Dendritic cell treated with granulocyte-macrophage colony-stimulating factor and Interleukin-4, amounts not matched to agents 40 ng/mL and 50 ng/mL, for 4 days (primary cell): ENCODE results near the gene OR52E4.

Experiments
- H3K27ac Mint-ChIP-seq: one replicate; pipeline ENCODE4 v1.8.0; 2022; ENCODE audit warnings: mild to moderate bottlenecking, mixed read lengths
- H3K27me3 Mint-ChIP-seq: one replicate; pipeline ENCODE4 v1.8.0; 2022; ENCODE audit warnings: mild to moderate bottlenecking, mixed read lengths
- H3K36me3 Mint-ChIP-seq: one replicate; pipeline ENCODE4 v1.8.0; 2022; ENCODE audit warnings: low read depth, mixed read lengths
- H3K4me1 Mint-ChIP-seq: one replicate; pipeline ENCODE4 v1.8.0; 2022; ENCODE audit warnings: low read depth, mixed read lengths
- H3K4me3 Mint-ChIP-seq: one replicate; pipeline ENCODE4 v1.8.0; 2022; ENCODE audit warnings: mild to moderate bottlenecking, moderate library complexity, mixed read lengths
- H3K9me3 Mint-ChIP-seq: one replicate; pipeline ENCODE4 v1.8.0; 2022; ENCODE audit warnings: mixed read lengths
- intact Hi-C: fragments of 100-400 bp; cut with micrococcal nuclease; formaldehyde crosslinking; loops from one replicate; pipeline ENCODE4 v1.15.0; 2022

Gene OR52E4

DNA sequence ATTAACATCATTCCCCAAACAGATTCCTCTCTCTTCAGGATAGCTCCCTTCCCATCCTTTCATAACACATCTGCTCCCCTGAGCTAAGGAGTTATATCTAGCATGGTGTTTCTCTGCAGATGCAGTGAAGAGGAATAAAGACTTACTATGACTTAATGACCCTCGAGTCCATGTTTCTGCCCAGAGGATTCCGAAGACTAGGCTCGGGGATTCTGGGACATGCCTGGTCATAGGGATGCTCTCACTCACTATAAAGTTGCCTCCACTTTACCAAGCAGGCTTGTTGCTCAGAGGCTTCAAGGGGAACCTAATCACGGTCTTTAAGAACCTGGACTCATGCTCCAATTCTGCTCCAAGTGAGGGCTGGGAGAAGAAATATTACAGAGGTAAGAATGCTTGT is at the start of gene OR52E4:
Gene OR52E4, plus strand, starts transcription at position 301 of the 400 bp plus-strand sequence. CDS start 3,664 bp downstream, outside the sequence.
- intact Hi-C loops, result no loop called here
- Mint-ChIP-seq H3K27me3 (no peaks in the 10 kb centered on the region), H3K9me3 (no peaks in the 10 kb centered on the region), H3K4me3 (no peak within 1 kb of the TSS), H3K36me3 (no peaks in the 10 kb centered on the region), H3K27ac (no peak within 1 kb of the TSS), H3K4me1 (no peaks in the 10 kb centered on the region)

DNA sequence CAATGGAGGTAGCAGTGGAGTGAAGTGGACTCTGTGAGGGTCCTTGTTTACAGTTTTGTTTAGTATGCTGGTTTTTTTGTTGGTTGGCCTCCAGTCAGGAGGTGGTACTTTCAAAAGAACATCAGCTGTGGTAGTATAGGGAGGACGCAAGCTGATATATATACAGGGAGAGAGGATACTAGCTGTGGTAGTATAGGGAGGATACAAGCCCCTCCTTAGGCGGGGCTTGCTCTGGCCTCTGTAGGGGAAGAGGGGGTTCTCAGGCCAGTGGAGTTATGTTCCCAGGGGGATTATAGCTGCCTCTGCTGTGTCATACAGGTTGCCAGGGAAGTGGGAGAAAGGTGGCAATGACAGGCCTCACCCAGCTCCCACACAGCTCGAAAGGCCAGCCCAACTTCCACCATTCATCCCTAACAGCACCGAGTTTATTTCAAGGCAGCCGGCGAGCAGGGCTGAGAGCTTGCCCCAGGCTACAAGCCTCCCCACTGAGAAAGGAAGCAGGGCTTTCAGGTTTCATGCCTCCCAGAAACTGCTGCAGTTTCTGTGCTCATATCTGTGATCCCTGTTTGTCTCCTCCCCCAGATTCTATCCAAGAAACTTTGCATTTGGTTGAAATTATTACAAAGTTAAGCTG is 49.1 kb upstream of the OR52E4 start:
- H3K27ac Mint-ChIP-seq, result no peak overlapping the region
- intact Hi-C loops, result no loop called here
- H3K36me3 Mint-ChIP-seq, result no peaks in the 10 kb centered on the region
- H3K4me1 Mint-ChIP-seq, result no peaks in the 10 kb centered on the region
- no peak overlapping the region for H3K4me3 Mint-ChIP-seq
- no peaks in the 10 kb centered on the region for H3K27me3 Mint-ChIP-seq
- H3K9me3 Mint-ChIP-seq, result peaks cover 9% of the 10 kb centered on the region

- H3K4me3 Mint-ChIP-seq, result no peak overlapping the region
- H3K4me1 Mint-ChIP-seq, result no peaks in the 10 kb centered on the region
- H3K36me3 Mint-ChIP-seq, result no peaks in the 10 kb centered on the region
- no peak overlapping the region for H3K27ac Mint-ChIP-seq
- intact Hi-C loops, result no loop called here
- H3K9me3 Mint-ChIP-seq, result peaks cover 9% of the 10 kb centered on the region
- no peaks in the 10 kb centered on the region for H3K27me3 Mint-ChIP-seq
Measured at GRCh38 chr11:5833446-5833845, 47.0 kb upstream of the OR52E4 start.

GRCh38 chr11:5837695-5838094 is 42.7 kb upstream of the OR52E4 start:
- intact Hi-C loops, result no loop called here
- Mint-ChIP-seq H3K27me3 (no peaks in the 10 kb centered on the region), H3K27ac (no peak overlapping the region), H3K9me3 (peaks cover 14% of the 10 kb centered on the region), H3K4me3 (no peak overlapping the region), H3K36me3 (no peaks in the 10 kb centered on the region), H3K4me1 (no peaks in the 10 kb centered on the region)

- Mint-ChIP-seq H3K4me3 (no peak within 1 kb of the TSS), H3K4me1 (no peaks in the 10 kb centered on the region), H3K27me3 (no peaks in the 10 kb centered on the region)
Measured at GRCh38 chr11:5841797-5842196, 38.6 kb upstream of the OR52E4 start, which contains the start of gene OR52E6. OR52E6 (minus strand) TSS chr11:5841897; CDS start chr11:5841897, 0 bp downstream.

GRCh38 chr11:5846701-5847100 is 33.7 kb upstream of the OR52E4 start:
- no peaks in the 10 kb centered on the region for H3K9me3 Mint-ChIP-seq
- H3K4me3 Mint-ChIP-seq, result no peak overlapping the region
- H3K4me1 Mint-ChIP-seq, result no peaks in the 10 kb centered on the region
- no peak overlapping the region for H3K27ac Mint-ChIP-seq
- no peaks in the 10 kb centered on the region for H3K27me3 Mint-ChIP-seq
- no peaks in the 10 kb centered on the region for H3K36me3 Mint-ChIP-seq
- intact Hi-C loops, result no loop called here

More at GRCh38 chr11:5841797-5842196, 38.6 kb upstream of the OR52E4 start, which contains the start of gene OR52E6:
- no peak within 1 kb of the TSS for H3K27ac Mint-ChIP-seq
- intact Hi-C loops, result no loop called here
- no peaks in the 10 kb centered on the region for H3K36me3 Mint-ChIP-seq
- H3K9me3 Mint-ChIP-seq, result peaks cover 14% of the 10 kb centered on the region

DNA sequence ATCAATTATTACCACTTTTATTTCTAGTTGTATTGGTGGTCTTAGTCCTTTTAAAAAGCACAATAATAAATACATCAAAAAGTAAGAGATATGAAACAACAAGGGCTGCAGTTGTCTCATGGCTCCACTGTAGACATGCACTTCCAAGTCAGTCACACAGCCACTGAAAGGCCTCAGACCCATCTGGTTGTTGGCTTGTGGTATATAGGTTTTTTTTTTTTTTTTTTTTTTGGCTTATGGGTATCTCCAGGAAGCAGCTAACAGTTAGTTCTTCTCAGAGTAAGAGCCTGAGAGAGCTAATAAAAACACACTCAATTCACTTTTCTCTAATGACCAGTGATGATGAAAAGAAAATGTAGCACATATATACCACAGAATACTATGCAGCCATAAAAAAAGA is 32.7 kb upstream of the OR52E4 start:
- Mint-ChIP-seq H3K27me3 (no peaks in the 10 kb centered on the region), H3K4me3 (no peak overlapping the region), H3K9me3 (no peaks in the 10 kb centered on the region), H3K36me3 (no peaks in the 10 kb centered on the region), H3K4me1 (no peaks in the 10 kb centered on the region), H3K27ac (no peak overlapping the region)
- intact Hi-C loops, result no loop called here

- intact Hi-C loops, result no loop called here
Measured at GRCh38 chr11:5851002-5851401, 29.4 kb upstream of the OR52E4 start.

GRCh38 chr11:5857590-5857989 is 22.8 kb upstream of the OR52E4 start, which contains the start of gene OR52E8:
OR52E8 (minus strand) TSS chr11:5857690; CDS start chr11:5857690, 0 bp downstream.
- H3K4me3 Mint-ChIP-seq, result no peak within 1 kb of the TSS
- no peak within 1 kb of the TSS for H3K27ac Mint-ChIP-seq
- intact Hi-C loops, result no loop called here
- H3K27me3 Mint-ChIP-seq, result no peaks in the 10 kb centered on the region
- no peaks in the 10 kb centered on the region for H3K4me1 Mint-ChIP-seq
- H3K36me3 Mint-ChIP-seq, result no peaks in the 10 kb centered on the region
- no peaks in the 10 kb centered on the region for H3K9me3 Mint-ChIP-seq

More at GRCh38 chr11:5851002-5851401, 29.4 kb upstream of the OR52E4 start:
- no peaks in the 10 kb centered on the region for H3K36me3 Mint-ChIP-seq
- no peaks in the 10 kb centered on the region for H3K4me1 Mint-ChIP-seq
- H3K27ac Mint-ChIP-seq, result no peak overlapping the region
- no peaks in the 10 kb centered on the region for H3K27me3 Mint-ChIP-seq
- no peaks in the 10 kb centered on the region for H3K9me3 Mint-ChIP-seq
- no peak overlapping the region for H3K4me3 Mint-ChIP-seq

DNA sequence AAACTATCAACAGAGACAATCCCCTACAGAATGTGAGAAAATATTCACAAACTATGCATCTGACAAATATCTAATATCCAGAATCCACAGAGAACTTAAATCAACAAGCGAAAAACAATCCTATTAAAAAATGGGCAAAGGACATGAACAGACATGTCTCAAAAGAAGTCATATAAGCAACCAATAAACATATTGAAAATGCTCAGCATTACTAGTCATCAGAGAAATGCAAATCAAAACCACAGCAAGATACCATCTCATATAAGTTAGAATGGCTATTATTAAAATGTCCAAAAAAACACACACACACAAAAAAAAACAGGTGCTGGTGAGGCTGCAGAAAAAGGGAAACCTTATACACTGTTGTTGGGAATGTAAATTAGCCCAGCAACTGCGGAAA is 14.6 kb upstream of the OR52E4 start:
- H3K4me3 Mint-ChIP-seq, result no peak overlapping the region
- no peaks in the 10 kb centered on the region for H3K9me3 Mint-ChIP-seq
- no peaks in the 10 kb centered on the region for H3K4me1 Mint-ChIP-seq
- peaks cover 2% of the 10 kb centered on the region for H3K27me3 Mint-ChIP-seq
- intact Hi-C loops, result no loop called here
- no peak overlapping the region for H3K27ac Mint-ChIP-seq
- no peaks in the 10 kb centered on the region for H3K36me3 Mint-ChIP-seq

DNA sequence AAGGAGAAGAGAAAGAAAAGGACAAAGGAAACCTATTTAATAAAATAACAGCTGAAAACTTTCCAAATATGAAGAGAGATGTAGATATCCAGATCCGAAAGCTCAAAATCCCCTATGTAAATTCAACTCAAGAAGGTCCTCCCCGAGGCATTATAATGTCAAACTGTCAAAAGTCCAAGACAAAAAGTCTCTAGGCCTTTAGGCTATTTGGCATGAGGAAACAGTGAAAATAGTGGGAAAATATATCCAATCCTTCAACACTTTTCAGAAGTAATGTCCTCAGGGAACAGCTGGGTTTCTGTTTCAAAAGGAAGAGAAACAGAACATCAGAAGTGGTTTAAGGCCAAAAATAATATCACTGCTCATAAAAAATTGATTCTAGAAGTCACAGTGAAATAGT is 1.9 kb upstream of the OR52E4 start:
- Mint-ChIP-seq H3K4me3 (no peak overlapping the region), H3K27me3 (no peaks in the 10 kb centered on the region), H3K36me3 (no peaks in the 10 kb centered on the region), H3K4me1 (no peaks in the 10 kb centered on the region), H3K9me3 (no peaks in the 10 kb centered on the region), H3K27ac (no peak overlapping the region)
- intact Hi-C loops, result loop anchor here (10.0 kb wide), 1 partner anchor 414 kb away; no protein-coding TSS in a partner anchor

DNA sequence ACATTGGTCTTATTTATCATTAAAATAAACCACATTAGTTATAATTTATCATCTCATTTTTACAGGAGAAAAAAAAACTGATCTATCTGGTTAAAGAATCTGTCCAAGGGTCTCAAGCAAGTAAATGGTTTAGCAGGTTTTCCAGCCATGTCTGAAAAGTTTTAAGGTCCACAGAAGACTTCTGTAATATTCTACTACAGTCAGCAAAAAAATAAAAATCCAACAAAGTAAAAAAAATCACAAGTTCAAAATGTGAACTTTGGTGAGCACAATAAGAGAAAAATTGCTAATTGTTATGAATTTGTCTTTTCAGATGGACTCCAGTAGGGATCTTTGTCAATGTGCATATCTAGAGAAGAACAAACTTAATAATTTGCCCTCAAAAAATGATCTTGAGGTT is 1.3 kb downstream of the OR52E4 start:
- no peak overlapping the region for H3K4me3 Mint-ChIP-seq
- no peaks in the 10 kb centered on the region for H3K36me3 Mint-ChIP-seq
- H3K27ac Mint-ChIP-seq, result no peak overlapping the region
- H3K27me3 Mint-ChIP-seq, result no peaks in the 10 kb centered on the region
- no peaks in the 10 kb centered on the region for H3K9me3 Mint-ChIP-seq
- intact Hi-C loops, result no loop called here
- H3K4me1 Mint-ChIP-seq, result no peaks in the 10 kb centered on the region

GRCh38 chr11:5887172-5887571 is 6.7 kb downstream of the OR52E4 start:
- no peaks in the 10 kb centered on the region for H3K36me3 Mint-ChIP-seq
- no peak overlapping the region for H3K27ac Mint-ChIP-seq
- H3K9me3 Mint-ChIP-seq, result no peaks in the 10 kb centered on the region
- H3K4me3 Mint-ChIP-seq, result no peak overlapping the region
- intact Hi-C loops, result loop anchor here (5.0 kb wide), 1 partner anchor 765 kb away; no protein-coding TSS in a partner anchor
- no peaks in the 10 kb centered on the region for H3K27me3 Mint-ChIP-seq
- H3K4me1 Mint-ChIP-seq, result no peaks in the 10 kb centered on the region

- Mint-ChIP-seq H3K27ac (no peak overlapping the region), H3K9me3 (no peaks in the 10 kb centered on the region), H3K4me1 (no peaks in the 10 kb centered on the region), H3K27me3 (no peaks in the 10 kb centered on the region), H3K36me3 (no peaks in the 10 kb centered on the region), H3K4me3 (no peak overlapping the region)
- intact Hi-C loops, result loop anchor here (5.0 kb wide), 1 partner anchor 765 kb away; no protein-coding TSS in a partner anchor
Measured at GRCh38 chr11:5887661-5888060, 7.2 kb downstream of the OR52E4 start.
